ENCODE measurements around the gene AGAP1. TPM values are rescaled to one million over a fixed set of nuclear protein-coding genes. Genes with fewer than 3 reads are reported as not detected.

Gene AGAP1
- total and polyA plus RNA-seq, 8 donors = 5.0 to 27.6 (median 17.4) TPM

DNA sequence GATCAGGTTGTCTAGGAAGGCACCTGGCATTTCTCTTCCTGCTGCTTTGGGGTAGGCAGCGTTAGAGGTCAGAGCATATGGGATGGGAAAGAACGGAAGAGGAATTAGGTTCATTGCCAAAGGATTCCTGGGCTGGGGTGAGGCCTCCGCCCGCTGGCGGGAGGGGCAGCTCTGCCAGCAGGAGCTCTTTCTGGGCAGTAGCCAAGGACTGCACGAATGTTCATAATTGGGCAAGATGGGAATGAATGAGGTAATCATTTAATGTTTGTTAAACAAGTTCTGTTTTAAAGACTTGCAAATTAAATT lies 253.9 kb downstream of the AGAP1 start:
- ATAC-seq (peak in 3 of 4 donors; percentile 27 to 45 (median 30)), FAIRE-seq (no peak), DNase-seq (peak in 1 of 6 donors; percentile 16)
- TF ChIP-seq, protein P1, sequence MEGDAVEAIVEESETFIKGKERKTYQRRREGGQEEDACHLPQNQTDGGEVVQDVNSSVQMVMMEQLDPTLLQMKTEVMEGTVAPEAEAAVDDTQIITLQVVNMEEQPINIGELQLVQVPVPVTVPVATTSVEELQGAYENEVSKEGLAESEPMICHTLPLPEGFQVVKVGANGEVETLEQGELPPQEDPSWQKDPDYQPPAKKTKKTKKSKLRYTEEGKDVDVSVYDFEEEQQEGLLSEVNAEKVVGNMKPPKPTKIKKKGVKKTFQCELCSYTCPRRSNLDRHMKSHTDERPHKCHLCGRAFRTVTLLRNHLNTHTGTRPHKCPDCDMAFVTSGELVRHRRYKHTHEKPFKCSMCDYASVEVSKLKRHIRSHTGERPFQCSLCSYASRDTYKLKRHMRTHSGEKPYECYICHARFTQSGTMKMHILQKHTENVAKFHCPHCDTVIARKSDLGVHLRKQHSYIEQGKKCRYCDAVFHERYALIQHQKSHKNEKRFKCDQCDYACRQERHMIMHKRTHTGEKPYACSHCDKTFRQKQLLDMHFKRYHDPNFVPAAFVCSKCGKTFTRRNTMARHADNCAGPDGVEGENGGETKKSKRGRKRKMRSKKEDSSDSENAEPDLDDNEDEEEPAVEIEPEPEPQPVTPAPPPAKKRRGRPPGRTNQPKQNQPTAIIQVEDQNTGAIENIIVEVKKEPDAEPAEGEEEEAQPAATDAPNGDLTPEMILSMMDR (IDR thresholded peaks at IDR 0.05) = no peak
- intact Hi-C loops (cut with DNase I) = loop anchor here in 2 of 3 donors (5.0 to 10.0 kb wide), 2 partner anchors 150 to 613 kb away; no protein-coding TSS in a partner anchor
- no peak overlapping the region for H3K4me3 ChIP-seq
- H3K27ac ChIP-seq = no peak overlapping the region
- H3K4me1 ChIP-seq = no peaks in the 10 kb centered on the region
- 50 to 62% methylated on average over 6 of the region's 6 CpGs for whole genome bisulfite sequencing, 2 donors
- H3K9me3 ChIP-seq = no peaks in the 10 kb centered on the region
- peaks cover 0 to 4% (median 0%) of the 10 kb centered on the region in 3 donors for H3K36me3 ChIP-seq
- H3K27me3 ChIP-seq = no peaks in the 10 kb centered on the region

GRCh38 chr2:235749121-235749770 lies 255.4 kb downstream of the AGAP1 start:
- H3K27me3 ChIP-seq = no peaks in the 10 kb centered on the region
- H3K4me1 ChIP-seq = no peaks in the 10 kb centered on the region
- 86 to 92% methylated on average over 10 of the region's 10 CpGs for WGBS, 2 donors
- ATAC-seq = no peak
- H3K9me3 ChIP-seq = no peaks in the 10 kb centered on the region
- intact Hi-C loops (cut with DNase I) = loop anchor here in 2 of 3 donors (5.0 to 10.0 kb wide), 2 partner anchors 152 to 614 kb away; no protein-coding TSS in a partner anchor
- no peak for FAIRE-seq
- peaks cover 0 to 4% (median 0%) of the 10 kb centered on the region in 3 donors for H3K36me3 ChIP-seq
- no peak for DNase-seq
- no peak overlapping the region for H3K4me3 ChIP-seq
- TF ChIP-seq, protein P1 (IDR thresholded peaks at IDR 0.05) = no peak
- H3K27ac ChIP-seq = no peak overlapping the region

- ATAC-seq (no peak), DNase-seq (no peak), FAIRE-seq (no peak)
- intact Hi-C loops (cut with DNase I) = loop anchor here in 2 of 3 donors (5.0 to 10.0 kb wide), 2 partner anchors 152 to 615 kb away; no protein-coding TSS in a partner anchor
- H3K27me3 ChIP-seq = no peaks in the 10 kb centered on the region
- H3K27ac ChIP-seq = no peak overlapping the region
- no peaks in the 10 kb centered on the region for H3K4me1 ChIP-seq
- TF ChIP-seq, protein P1 (IDR thresholded peaks at IDR 0.05) = no peak
- 92 to 98% methylated on average over 3 of the region's 3 CpGs for WGBS, 2 donors
- no peaks in the 10 kb centered on the region for H3K9me3 ChIP-seq
- H3K36me3 ChIP-seq = no peaks in the 10 kb centered on the region
- no peak overlapping the region for H3K4me3 ChIP-seq
These were observed 255.9 kb downstream of the AGAP1 start for GRCh38 chr2:235749771-235750160.

DNA sequence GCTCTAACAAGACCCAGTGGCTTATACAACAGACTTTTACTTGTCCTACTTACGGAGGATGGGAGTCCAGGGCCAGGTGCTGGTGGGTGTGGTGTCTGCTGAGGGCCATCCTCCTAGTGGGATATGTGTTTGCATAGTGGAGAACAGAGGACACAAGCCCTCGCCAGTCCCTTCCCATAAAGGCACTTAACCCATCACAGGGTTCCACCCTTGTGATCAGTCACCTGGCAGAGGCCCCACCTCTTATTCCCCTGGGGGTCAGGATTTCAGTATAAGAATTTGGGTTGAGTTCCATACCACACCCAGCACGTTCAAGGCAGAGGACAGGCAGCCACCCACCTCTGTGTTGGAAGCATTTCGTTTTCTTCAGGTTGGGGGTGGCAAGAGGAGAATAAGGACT lies 259.0 kb downstream of the AGAP1 start:
- WGBS, 2 donors = 86 to 93% methylated on average over 4 of the region's 4 CpGs
- Histone ChIP-seq H3K36me3 (no peaks in the 10 kb centered on the region), H3K9me3 (no peaks in the 10 kb centered on the region), H3K4me3 (no peak overlapping the region), H3K27me3 (no peaks in the 10 kb centered on the region), H3K27ac (no peak overlapping the region), H3K4me1 (no peaks in the 10 kb centered on the region)
- FAIRE-seq = no peak
- TF ChIP-seq, protein P1 (IDR thresholded peaks at IDR 0.05) = no peak
- intact Hi-C loops (cut with DNase I) = no loop called here
- no peak for DNase-seq
- no peak for ATAC-seq
